HG03558 (cell line): ENCODE measurements around the gene MUCL3.
"Not testable (repeated sequence)": the region's sequence is repeated elsewhere in the genome, so short reads cannot be mapped to it uniquely, and the experiment has no call there.

Source experiments
- ATAC-seq: cut with Tn5 transposase; IDR thresholded peaks from one replicate; pipeline ENCODE4 v1.9.1; 2021; ENCODE audit warnings: moderate number of reproducible peaks; ENCODE audit not compliant: unreplicated experiment; ENCODE audit errors: extremely low read depth

The MUCL3 gene

DNA sequence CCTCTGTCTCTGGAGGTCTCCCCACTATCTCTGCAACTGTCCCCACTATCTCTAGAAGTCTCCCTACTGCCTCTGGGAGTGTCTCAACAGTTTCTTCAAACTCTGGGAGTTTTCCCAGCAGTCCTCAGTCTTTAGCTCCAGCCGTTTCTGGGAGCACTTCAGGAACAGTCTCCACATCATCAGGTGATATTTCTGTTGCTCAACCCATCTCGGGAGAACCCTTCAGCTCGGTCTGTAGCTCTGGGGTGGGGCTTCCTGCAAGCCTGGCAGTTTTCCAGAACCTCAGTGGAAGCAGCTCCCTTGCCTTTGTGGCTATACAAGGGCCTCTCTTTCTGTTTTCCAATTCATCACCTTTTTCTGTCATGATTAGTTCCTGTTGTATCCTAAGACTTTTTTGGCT, 5.8 kb upstream of the MUCL3 start:
- no peak for ATAC-seq

GRCh38 chr6:30937265-30937664, 3.5 kb upstream of the MUCL3 start:
- ATAC-seq = no peak

- ATAC-seq = no peak
Observed at GRCh38 chr6:30938730-30939129, 2.0 kb upstream of the MUCL3 start.

DNA sequence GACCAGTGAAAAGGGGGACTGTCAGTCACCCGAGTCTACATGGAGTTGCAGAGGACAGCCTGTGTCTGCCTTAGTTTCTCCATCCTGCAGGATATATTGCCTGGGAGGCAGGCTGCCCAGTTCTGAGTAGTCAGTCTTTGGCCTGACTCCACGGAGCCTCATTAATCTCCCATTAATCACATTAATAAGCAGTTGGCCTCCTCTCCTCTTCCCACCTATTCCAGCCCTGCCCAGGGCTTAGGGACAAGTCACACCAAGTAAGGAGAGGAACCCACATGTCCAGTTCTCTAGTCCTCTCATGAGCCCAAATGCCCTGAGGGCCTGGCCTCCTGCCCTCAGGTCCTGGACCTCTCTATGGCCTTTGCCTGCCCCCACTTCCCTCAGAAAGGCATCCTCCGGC, 1.3 kb upstream of the MUCL3 start:
- no peak for ATAC-seq

GRCh38 chr6:30942338-30943060, 1.7 kb downstream of the MUCL3 start:
- ATAC-seq = no peak

DNA sequence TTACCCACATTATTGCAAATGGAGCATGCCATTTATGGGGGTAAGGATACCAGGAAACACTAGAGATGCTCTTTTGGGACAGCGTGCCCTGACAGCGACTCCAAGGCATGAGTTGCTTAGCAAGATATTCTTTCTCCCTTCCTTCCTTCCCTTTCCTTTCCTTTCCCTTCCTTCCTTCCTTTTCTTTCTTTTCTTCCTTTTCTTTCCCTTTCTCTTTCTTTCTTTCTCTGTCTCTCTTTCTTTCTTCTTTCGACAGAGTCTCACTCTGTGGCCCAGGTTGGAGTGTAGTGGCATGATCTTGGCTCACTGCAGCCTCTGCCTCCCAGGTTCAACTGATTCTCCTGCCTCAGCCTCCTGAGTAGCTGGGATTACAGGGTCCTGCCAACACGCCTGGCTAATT, 3.3 kb downstream of the MUCL3 start:
- ATAC-seq = no peak

DNA sequence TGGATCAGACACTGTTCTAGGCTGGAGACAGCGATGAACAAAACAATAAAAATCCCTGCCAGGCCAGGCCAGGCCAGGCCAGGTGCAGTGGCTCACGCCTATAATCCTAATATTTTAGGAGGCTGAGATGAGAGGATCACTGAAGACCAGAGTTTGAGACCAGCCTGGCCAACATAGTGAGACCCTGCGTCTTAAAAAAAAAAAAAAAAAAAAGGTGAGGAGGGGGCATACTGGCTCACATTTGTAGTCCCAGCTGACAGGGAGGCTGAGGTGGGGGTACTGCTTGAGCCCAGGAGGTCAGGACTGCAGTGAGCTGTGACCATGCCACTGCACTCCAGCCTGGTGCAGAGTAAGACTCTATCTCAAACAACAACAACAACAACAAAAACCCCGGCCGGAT, 4.5 kb downstream of the MUCL3 start:
- no peak for ATAC-seq

DNA sequence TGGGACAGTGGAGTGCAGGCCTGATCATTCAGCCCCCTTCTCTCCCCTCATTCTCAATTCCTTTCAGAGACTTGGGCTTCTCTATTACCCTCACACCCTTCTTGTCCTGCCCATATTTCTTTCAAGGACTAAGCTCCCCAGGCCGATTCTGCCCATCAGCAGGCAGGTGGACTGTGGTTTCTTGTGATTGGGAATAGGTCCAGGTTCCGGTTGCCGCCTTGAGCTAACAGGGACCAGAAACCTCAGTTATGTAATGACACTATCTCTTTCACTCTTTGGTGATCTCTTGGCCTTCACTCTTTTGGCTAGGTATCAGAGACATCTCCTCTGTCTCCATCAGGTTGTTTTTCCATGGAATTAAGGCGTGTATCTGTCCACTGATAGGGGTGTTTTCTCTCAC, 6.5 kb downstream of the MUCL3 start:
- ATAC-seq = no peak

DNA sequence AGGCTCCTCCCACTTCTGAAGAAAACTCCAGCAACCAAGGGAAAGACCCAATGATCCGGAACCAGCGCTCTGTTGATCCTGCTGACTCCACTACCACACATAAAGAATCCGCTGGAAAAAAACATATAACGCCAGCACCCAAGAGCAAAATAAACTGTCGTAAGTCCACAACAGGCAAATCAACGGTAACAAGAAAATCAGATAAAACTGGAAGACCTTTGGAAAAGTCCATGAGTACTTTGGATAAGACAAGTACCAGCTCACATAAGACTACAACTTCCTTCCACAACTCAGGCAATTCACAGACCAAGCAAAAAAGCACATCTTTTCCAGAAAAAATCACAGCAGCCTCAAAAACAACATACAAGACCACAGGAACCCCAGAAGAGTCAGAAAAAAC, 8.0 kb downstream of the MUCL3 start:
- ATAC-seq = no peak

DNA sequence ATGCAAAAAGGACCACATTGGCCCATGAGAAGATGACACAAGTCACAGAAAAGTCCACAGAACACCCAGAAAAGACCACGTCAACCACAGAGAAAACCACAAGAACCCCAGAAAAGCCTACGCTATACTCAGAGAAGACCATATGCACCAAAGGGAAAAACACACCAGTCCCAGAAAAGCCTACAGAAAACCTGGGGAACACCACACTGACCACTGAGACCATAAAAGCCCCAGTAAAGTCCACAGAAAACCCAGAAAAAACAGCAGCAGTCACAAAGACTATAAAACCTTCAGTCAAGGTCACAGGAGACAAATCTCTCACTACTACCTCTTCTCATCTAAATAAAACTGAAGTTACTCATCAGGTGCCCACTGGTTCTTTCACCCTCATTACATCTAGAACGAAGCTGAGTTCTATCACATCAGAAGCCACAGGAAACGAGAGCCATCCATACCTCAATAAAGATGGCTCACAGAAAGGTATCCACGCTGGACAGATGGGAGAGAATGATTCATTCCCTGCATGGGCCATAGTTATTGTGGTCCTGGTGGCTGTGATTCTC, 11.2 kb downstream of the MUCL3 start:
- no peak for ATAC-seq

DNA sequence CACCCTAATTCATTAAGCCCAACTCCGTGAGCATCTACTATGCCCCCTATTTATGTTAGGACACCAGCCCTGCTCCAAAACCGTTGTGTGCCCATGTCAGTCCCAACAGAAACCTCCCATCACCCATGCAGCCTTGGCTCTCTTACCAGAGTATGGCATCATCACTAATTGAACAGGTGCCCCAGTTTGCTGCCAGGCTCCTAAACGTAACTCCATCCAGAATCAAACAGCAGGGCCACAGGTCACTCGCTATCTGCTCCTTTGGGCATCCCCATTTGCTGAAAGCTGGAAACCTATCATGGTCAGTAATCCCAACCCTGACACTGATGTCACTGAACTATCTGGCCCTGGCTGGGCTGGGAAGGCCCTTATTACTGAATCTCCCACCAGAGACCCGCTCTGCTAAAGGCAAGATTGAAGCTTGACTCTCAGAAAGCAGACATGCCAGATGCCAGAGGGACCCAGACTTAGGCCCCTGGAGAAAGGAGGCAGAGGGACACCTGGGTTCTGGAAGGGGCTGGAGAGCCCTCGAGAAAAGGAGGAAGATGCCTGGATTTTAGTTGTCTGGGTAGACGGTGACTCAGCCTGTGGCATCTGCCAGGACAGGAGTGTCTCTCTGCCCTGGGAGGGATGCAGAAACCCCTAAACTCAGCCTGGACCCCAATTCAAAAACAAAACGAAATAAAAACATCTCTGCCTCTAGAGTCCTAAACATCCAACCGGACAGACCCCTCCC, 14.0 kb downstream of the MUCL3 start:
- no peak for ATAC-seq

GRCh38 chr6:30955367-30956042, 14.7 kb downstream of the MUCL3 start:
- ATAC-seq = no peak

DNA sequence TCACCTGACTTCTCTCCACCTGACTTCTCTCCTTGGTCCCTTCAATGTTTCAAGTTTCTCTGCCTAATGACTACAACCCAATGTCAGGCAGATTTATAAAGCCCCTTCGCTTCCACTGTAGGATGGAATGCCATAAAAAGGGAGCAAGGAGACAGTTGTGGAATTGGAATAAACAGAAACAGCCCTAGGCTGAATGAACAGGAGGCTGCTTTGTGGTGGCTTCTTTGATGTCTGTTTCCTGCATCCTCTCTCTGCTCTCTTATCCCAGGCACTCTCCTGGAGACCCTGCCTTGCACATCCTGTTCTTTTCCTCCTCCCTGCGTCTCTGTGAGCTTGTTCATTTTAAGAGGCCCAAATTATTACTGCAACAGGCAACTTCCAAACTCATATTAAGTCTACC, 16.9 kb downstream of the MUCL3 start:
- ATAC-seq = no peak

- no peak for ATAC-seq
Observed at GRCh38 chr6:30960907-30961673, 20.3 kb downstream of the MUCL3 start.

DNA sequence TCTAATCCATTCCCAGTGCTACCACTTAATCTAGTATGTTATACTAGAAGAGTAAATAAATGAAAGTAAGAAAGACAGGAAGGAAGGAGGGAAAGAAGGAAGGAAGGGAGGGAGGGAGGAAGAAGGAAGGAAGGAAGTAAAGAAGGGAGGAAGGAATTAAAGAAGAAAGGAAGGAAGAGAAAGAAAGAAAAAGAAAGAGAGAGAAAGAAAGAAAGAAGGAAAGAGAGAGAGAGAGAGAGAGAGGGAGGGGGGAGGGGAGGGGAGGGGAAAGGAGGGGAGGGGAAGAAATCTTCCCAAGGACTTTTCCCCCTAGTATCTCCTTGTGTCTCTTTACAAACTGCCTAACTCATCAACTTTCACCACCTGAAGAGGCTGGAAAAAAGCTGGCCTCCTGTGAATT, 21.9 kb downstream of the MUCL3 start:
- no peak for ATAC-seq

- ATAC-seq = no peak
Observed at GRCh38 chr6:30963641-30964040, 22.9 kb downstream of the MUCL3 start.

- no peak for ATAC-seq
Observed at GRCh38 chr6:30964075-30964474, 23.3 kb downstream of the MUCL3 start.

DNA sequence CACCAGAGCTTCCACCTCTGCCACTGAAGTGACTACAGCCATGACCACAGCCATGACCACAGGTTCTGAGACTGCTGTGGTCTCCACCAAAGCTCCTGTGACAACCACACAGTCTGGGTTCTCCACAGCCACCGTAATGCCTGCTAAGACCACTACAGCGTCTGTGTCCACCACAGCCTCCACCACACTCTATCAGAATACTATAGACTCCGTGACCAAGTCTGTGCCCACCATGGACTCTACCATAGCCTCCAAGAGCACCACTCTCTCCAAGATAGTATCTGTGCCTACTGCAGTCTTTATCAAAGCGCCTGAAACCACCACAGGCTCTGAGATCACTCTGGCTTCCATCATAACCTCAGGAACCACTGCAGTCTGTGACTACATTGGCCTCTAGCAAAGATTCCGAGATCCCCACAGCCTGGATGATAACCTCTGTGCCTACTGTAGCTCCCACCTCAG, 24.4 kb downstream of the MUCL3 start:
- ATAC-seq = no peak

DNA sequence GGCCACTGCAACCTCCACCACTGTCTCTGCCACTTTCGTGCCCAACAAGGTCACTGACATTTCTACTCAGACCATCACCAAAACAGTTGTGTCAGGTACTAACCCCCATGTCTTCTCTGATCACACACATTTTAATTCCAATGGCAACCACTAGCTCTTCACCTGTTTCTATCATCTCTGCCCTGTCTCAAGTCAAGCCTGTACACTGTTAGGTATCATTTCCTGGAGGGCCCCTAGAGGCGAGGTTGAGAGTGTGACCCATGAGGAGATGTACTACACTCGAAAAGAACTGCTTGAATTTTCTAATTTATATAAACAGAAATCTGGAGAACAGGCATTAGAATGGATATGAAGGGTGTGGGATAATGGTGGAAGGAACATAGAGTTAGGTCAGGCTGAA, 25.4 kb downstream of the MUCL3 start:
- no peak for ATAC-seq

- ATAC-seq = not testable (repeated sequence)
Observed at GRCh38 chr6:30969171-30969570, 28.4 kb downstream of the MUCL3 start.
